HG02571 (cell line): ENCODE measurements around the gene POMGNT1.

Experiments
- ATAC-seq: cut with Tn5 transposase; IDR thresholded peaks from one replicate; pipeline ENCODE4 v1.9.1; 2021; ENCODE audit warnings: mild to moderate bottlenecking, moderate library complexity; ENCODE audit not compliant: unreplicated experiment

The POMGNT1 gene

GRCh38 chr1:46211051-46211450 lies 12.8 kb upstream of the POMGNT1 start:
- no peak for ATAC-seq

DNA sequence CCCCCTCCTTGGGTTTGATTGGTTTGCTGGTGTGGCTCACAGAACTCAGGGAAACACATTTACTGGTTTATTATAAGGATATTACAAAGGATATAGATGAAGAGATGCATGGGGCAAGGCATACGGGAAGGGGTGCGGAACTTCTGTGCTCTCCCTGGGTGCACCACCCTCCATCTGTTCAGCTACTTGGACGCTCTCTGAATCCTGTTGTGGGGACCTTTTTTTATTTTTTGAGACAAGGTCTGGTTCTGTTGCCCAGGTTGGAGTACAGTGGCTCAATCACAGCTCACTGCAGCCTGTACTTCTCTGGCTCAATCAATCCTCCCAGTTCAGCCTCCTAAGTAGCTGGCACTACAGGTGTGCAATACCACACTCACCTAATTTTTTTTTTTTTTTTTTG lies 12.3 kb upstream of the POMGNT1 start:
- no peak for ATAC-seq

GRCh38 chr1:46206399-46206798 lies 8.2 kb upstream of the POMGNT1 start:
- ATAC-seq = no peak

- no peak for ATAC-seq
These were observed 7.6 kb upstream of the POMGNT1 start for GRCh38 chr1:46205791-46206190.

- no peak for ATAC-seq
These were observed 6.9 kb upstream of the POMGNT1 start for GRCh38 chr1:46205141-46205540.

DNA sequence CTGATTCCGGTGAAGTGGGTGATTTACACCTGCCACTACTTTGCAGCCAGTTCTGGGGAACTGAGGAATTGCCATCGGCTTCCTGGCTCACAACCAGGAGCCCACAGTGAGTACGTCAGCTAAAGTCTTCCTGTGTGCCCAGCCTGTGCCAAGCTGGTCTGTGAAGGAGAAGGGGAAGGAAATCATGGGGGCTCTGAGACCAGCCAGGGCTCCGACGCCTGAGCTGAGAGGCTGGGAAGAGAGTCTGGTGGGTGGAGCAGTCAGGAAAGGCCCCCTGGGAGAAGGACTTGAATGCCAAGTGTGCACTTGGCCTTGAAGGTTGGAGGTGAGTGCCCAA lies 6.1 kb upstream of the POMGNT1 start:
- no peak for ATAC-seq

- ATAC-seq = no peak
These were observed 5.6 kb upstream of the POMGNT1 start for GRCh38 chr1:46203738-46204405.

- no peak for ATAC-seq
These were observed 1.1 kb upstream of the POMGNT1 start for GRCh38 chr1:46199233-46199749.

DNA sequence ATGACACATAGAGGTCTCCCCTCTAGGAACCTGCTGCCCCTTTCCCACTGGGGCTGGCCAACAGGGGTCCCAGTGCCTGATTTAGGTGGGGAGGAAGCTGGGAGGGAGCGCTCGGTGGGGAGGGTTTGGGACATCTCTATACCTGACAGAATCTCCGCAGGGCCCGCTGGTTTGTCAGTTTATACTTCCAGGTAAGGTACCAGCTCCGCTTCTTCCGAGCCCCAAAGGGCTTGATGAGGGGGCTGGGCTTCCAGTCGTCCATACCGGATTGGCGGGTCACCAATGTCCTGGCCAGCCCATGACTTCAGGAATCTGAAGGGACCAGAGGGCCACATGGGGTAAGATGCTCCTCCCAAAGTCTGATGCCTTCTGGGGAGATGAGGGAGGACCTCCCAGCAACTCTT lies 672 bp downstream of the POMGNT1 start:
- no peak for ATAC-seq

- ATAC-seq = no peak
These were observed 1.6 kb downstream of the POMGNT1 start for GRCh38 chr1:46196609-46197008.

DNA sequence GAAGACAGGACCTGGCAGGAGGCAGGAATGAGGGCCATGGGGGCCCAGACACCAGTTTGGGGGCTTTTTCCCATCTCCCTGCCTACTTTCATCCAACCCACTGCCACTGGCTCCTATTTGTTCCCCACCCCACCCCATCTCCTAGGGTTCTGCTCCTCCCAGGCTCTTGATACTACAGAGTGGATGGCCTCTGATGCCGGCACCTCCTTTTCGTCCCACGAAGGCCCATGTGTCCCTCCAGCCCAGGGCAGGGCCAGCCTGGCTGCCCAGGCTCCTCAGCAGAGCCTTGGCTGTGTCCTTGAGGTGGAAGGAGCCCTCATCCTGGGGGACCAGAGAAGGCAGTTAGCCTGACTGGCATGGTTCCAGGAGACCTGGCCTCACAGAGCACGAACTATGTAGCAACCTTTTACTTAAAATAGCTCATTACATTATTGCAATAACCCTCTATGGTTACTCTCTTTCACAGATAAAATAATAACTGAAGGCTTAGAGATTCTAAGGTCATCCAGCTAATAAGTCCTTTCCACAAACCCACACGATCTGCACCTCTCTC lies 3.5 kb downstream of the POMGNT1 start:
- ATAC-seq = no peak

GRCh38 chr1:46193984-46194570 lies 4.2 kb downstream of the POMGNT1 start:
- no peak for ATAC-seq

GRCh38 chr1:46193285-46193684 lies 4.9 kb downstream of the POMGNT1 start:
- no peak for ATAC-seq

GRCh38 chr1:46192171-46192570 lies 6.1 kb downstream of the POMGNT1 start:
- no peak for ATAC-seq

DNA sequence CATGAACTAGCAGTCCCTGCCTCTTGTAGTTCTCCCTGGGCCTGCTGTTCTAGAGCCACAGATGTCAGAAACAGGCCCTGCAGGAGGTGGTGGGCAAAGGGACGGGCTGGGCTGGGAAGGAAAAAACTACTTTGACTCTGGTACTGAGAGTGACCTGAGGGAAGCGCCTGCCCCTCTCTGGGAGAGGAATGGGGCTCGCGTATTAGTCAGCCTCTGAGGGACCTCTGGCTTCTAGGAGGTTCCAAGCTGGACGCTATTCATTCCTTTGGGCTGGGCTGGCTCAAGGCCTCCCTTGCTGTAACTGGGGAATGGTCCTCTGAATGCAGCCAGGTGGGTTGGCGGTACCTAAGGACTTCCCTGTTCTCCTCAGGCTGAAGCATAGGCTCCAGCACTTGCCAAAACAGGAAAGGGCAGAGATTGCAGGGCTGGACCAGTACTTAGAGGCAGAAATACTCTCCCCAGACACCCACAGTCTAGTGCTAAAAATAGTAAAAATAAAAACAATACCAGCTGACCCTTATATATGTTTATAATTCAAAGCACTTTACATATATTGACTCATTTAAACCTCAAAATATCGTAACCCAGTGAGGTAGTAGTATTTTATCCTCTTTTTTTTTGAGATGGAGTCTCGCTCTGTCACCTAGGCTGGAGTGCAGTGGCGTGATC lies 7.1 kb downstream of the POMGNT1 start:
- no peak for ATAC-seq

- no peak for ATAC-seq
These were observed 7.7 kb downstream of the POMGNT1 start for GRCh38 chr1:46190539-46190938.

DNA sequence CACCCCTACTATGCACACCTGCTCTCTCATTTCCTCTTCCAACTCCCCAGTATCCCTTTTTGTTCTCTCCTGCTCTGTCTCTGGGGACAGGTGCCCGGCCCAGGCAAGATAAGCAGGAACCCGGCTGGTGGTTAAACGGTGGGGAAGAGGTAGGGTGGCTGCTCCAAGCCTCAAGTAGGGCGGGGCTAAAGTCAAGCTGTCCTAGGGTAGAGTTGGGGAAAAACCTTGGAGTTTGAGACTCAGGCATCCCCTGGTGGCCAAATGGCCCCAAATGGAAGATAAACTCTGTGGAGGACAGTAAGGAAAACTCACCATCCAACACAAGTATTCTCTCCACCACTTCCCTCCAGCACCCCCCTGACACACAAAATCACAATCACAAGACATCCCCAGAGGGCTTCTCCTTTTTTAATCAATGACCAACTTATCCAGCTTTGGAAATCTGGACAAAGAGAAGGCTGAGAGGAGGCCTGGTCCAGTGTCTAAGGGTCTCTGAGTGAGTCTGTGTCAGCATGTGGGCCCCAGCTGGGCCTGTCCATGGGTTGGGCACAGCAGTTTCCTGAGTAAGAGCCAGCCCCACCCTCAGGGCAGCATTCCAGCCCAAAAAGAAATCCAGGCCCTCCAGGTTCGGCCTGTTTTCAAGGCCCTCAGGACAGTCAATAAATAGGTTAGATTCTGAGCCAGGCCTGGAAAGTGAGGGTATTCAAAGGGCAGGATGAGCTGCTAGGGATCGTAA lies 9.8 kb downstream of the POMGNT1 start:
- no peak for ATAC-seq

- no peak for ATAC-seq
These were observed 10.9 kb downstream of the POMGNT1 start for GRCh38 chr1:46187106-46187869.

GRCh38 chr1:46186076-46186475 lies 12.2 kb downstream of the POMGNT1 start:
- no peak for ATAC-seq

DNA sequence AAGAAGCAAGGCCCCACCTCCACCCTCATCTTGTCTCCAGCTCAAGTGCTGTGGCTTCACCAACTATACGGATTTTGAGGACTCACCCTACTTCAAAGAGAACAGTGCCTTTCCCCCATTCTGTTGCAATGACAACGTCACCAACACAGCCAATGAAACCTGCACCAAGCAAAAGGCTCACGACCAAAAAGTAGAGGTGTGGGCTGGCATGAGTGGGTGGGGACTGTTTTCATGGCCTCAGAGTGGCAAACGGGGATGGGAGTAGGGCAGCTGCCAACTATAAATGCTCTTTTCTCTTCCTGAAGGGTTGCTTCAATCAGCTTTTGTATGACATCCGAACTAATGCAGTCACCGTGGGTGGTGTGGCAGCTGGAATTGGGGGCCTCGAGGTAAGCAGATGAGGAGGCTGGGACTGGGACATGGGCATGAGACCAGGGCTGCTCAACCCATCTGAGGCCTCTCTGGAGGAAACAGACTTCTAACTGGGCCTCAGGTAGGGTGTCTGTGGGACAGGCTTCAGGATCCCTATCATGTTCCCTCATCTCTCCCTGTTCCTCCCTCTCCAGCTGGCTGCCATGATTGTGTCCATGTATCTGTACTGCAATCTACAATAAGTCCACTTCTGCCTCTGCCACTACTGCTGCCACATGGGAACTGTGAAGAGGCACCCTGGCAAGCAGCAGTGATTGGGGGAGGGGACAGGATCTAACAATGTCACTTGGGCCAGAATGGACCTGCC lies 13.1 kb downstream of the POMGNT1 start:
- no peak for ATAC-seq
